HCT116 (cell line): ENCODE results near the gene SORCS2. TPM values are rescaled to one million over a fixed set of nuclear protein-coding genes. Genes with fewer than 3 reads are reported as not detected.
A peak's percentile ranks its signal among the peaks of the same experiment; 100 is the strongest.

Source experiments
- ATAC-seq: fragments of 200-7000 bp; cut with Tn5 transposase; 2 replicates; pipeline ENCODE4 v1.9.1; 2020; ENCODE audit warnings: mild to moderate bottlenecking, moderate library complexity
- BruUV-seq: library from RNA; stranded (reverse); fragments of 400-500 nt; replicated peaks from 2 replicates; lab custom pipeline; 2021; lab: Mats Ljungman, UMichigan
- CTCF ChIA-PET: fragments of 300-600 bp; sonication (Branson Sonifier 250); formaldehyde crosslinking; loops from one replicate; lab custom pipeline; 2021; ENCODE audit warnings: antibody characterized with exemption; lab: Charles Lee
- POLR2A ChIA-PET: fragments of 300-600, 350-600 bp; sonication (Branson Sonifier 250); formaldehyde crosslinking; loops from one replicate; lab custom pipeline; 2021; ENCODE audit warnings: antibody characterized with exemption; lab: Charles Lee
- RAD21 ChIA-PET, 2 experiments: fragments of 300-600 bp; sonication (Branson Sonifier 250); formaldehyde crosslinking; loops; one replicate each; lab custom pipeline; 2023; ENCODE audit warnings: low total read pairs in 2 of 2; ENCODE audit not compliant: uncharacterized antibody in 2 of 2, unreplicated experiment in 2 of 2, low non-redundant PET in 1 of 2; lab: Charles Lee
- DNase-seq: peaks from one replicate; pipeline ENCODE4 v3.0.0-alpha.2; 2010; ENCODE audit warnings: low read depth, low spot score
- H2AFZ ChIP-seq: fragments of 200-600 bp; shearing (Covaris generic), sonication (generic); 2 replicates; pipeline ENCODE4 v1.6.1; 2017; ENCODE audit warnings: low read depth, mixed run types, mixed read lengths, antibody characterized with exemption, low read length; ENCODE audit not compliant: poor library complexity, severe bottlenecking
- H3K27ac ChIP-seq: 2 replicates; pipeline ENCODE4 v1.5.1; 2012; ENCODE audit warnings: low read depth, low read length
- H3K27me3 ChIP-seq: fragments of 200-600 bp; sonication (generic); 2 replicates; pipeline ENCODE4 v1.6.1; 2016; ENCODE audit warnings: mixed run types, low read length, mixed read lengths; ENCODE audit not compliant: insufficient read depth
- H3K36me3 ChIP-seq, 2 experiments: fragments of 200-500 bp in 1 of 2; fragments of 200-600 bp in 1 of 2; sonication (Bioruptor generic) in 1 of 2; sonication (generic) in 1 of 2; 2 replicates each; pipeline versions ENCODE4 v1.5.1 to v1.6.1; 2014 to 2016; ENCODE audit warnings: low read length in 2 of 2, inconsistent platforms in 1 of 2, mixed read lengths in 1 of 2, mixed run types in 1 of 2; ENCODE audit not compliant: insufficient read depth in 2 of 2, control insufficient read depth in 1 of 2
- H3K4me1 ChIP-seq, 2 experiments: fragments of 200-600 bp in 1 of 2; sonication (generic) in 1 of 2; 2 replicates each; pipeline versions ENCODE4 v1.5.1 to v1.6.1; 2012 to 2017; ENCODE audit warnings: low read length in 2 of 2, inconsistent platforms in 1 of 2, mild to moderate bottlenecking in 1 of 2, mixed read lengths in 1 of 2, mixed run types in 1 of 2, moderate library complexity in 1 of 2; ENCODE audit not compliant: insufficient read depth in 2 of 2, control insufficient read depth in 1 of 2
- H3K4me2 ChIP-seq: fragments of 200-600 bp; sonication (generic); 2 replicates; pipeline ENCODE4 v1.6.1; 2017; ENCODE audit warnings: mixed run types, low read length, mixed read lengths
- H3K4me3 ChIP-seq, 2 experiments: fragments of 200-600 bp in 1 of 2; sonication (generic) in 1 of 2; replicated peaks in 1 of 2; 2 replicates each; pipeline ENCODE4 v1.5.1; 2011 to 2016; ENCODE audit warnings: low read length in 2 of 2, control low read depth in 1 of 2, low read depth in 1 of 2, mild to moderate bottlenecking in 1 of 2, mixed read lengths in 1 of 2, mixed run types in 1 of 2
- H3K79me2 ChIP-seq: fragments of 200-600 bp; sonication (generic); 2 replicates; pipeline ENCODE4 v1.6.1; 2017; ENCODE audit warnings: mild to moderate bottlenecking, mixed run types, low read length, moderate library complexity, mixed read lengths; ENCODE audit not compliant: insufficient read depth
- H3K9ac ChIP-seq: fragments of 200-600 bp; sonication (generic); 2 replicates; pipeline ENCODE4 v1.6.1; 2016; ENCODE audit warnings: low read length, mixed read lengths
- H3K9me2 ChIP-seq: fragments of 200-600 bp; sonication (generic), shearing (Covaris generic); 2 replicates; pipeline ENCODE4 v1.6.1; 2017; ENCODE audit warnings: mixed run types, mild to moderate bottlenecking, moderate library complexity; ENCODE audit not compliant: insufficient read depth
- H3K9me3 ChIP-seq, 2 experiments: fragments of 200-500 bp in 1 of 2; fragments of 200-600 bp in 1 of 2; sonication (Bioruptor generic) in 1 of 2; sonication (generic) in 1 of 2; 2 replicates each; pipeline ENCODE4 v1.6.1; 2014 to 2017; ENCODE audit warnings: low read length in 2 of 2, mixed read lengths in 2 of 2, inconsistent platforms in 1 of 2, low read depth in 1 of 2, mild to moderate bottlenecking in 1 of 2, mixed run types in 1 of 2, moderate library complexity in 1 of 2; ENCODE audit not compliant: control insufficient read depth in 1 of 2, insufficient read depth in 1 of 2
- H4K20me1 ChIP-seq: fragments of 200-600 bp; sonication (generic), shearing (Covaris generic); 2 replicates; pipeline ENCODE4 v1.6.1; 2017; ENCODE audit warnings: mixed run types, mild to moderate bottlenecking, moderate library complexity; ENCODE audit not compliant: insufficient read depth
- CBX3 ChIP-seq: IDR thresholded peaks from 2 replicates; pipeline ENCODE4 v1.6.1; 2012; ENCODE audit warnings: low read depth
- CEBPB ChIP-seq: IDR thresholded peaks from 2 replicates; pipeline ENCODE4 v1.6.1; 2012; ENCODE audit warnings: low read depth
- EGR1 ChIP-seq: IDR thresholded peaks from 2 replicates; pipeline ENCODE4 v1.6.1; 2012; ENCODE audit warnings: low read depth
- ELF1 ChIP-seq: IDR thresholded peaks from 2 replicates; pipeline ENCODE4 v1.6.1; 2012; ENCODE audit warnings: low read depth, borderline replicate concordance
- EZH2 ChIP-seq: fragments of 200-600 bp; sonication (generic); IDR thresholded peaks from 2 replicates; pipeline ENCODE4 v1.6.1; 2017; ENCODE audit warnings: antibody characterized with exemption, mixed run types
- JUND ChIP-seq: IDR thresholded peaks from 2 replicates; pipeline ENCODE4 v1.6.1; 2012
- POLR2A ChIP-seq: IDR thresholded peaks from 2 replicates; pipeline ENCODE4 v1.7.0; 2011; ENCODE audit warnings: borderline replicate concordance; ENCODE audit not compliant: insufficient read depth, insufficient read length; ENCODE audit errors: extremely low read depth
- POLR2AphosphoS5 ChIP-seq: IDR thresholded peaks from 2 replicates; pipeline ENCODE4 v1.6.1; 2011; ENCODE audit warnings: mild to moderate bottlenecking, low read depth, low read length, moderate library complexity
- TCF7L2 ChIP-seq: IDR thresholded peaks from 2 replicates; pipeline ENCODE4 v1.7.0; 2011; ENCODE audit warnings: borderline replicate concordance, inconsistent platforms; ENCODE audit not compliant: insufficient read depth, insufficient read length; ENCODE audit errors: extremely low read depth
- YY1 ChIP-seq: IDR thresholded peaks from 2 replicates; pipeline ENCODE4 v1.6.1; 2011; ENCODE audit warnings: low read length, low read depth, moderate library complexity, mild to moderate bottlenecking; ENCODE audit not compliant: insufficient replicate concordance; ENCODE audit errors: extremely low read depth
- ZNF274 ChIP-seq: fragments of 200-500 bp; sonication (Bioruptor generic); IDR thresholded peaks from 2 replicates; pipeline ENCODE4 v1.6.1; 2014; ENCODE audit warnings: mild to moderate bottlenecking, low read depth, low read length, inconsistent platforms
- intact Hi-C: fragments of 100-400 bp; cut with micrococcal nuclease; formaldehyde crosslinking; loops from 2 replicates; pipeline ENCODE4 v1.10.0; 2022
- total RNA-seq: library from RNA; stranded (reverse); gene quantifications from one replicate; pipeline ENCODE4 v1.2.1, GENCODE V29; 2021; ENCODE audit not compliant: unreplicated experiment
- TF ChIP-seq, protein P1 (sequence below): IDR thresholded peaks from 2 replicates; pipeline ENCODE4 v1.6.1; 2012

Gene SORCS2
- total RNA-seq, 1 experiment from 2014 or later: 0.37 TPM

GRCh38 chr4:7280926-7281690 is 88.8 kb downstream of the SORCS2 start:
- POLR2A ChIA-PET: no interaction called here
- Histone ChIP-seq H3K27me3 (peaks cover 21% of the 10 kb centered on the region; the same call in 1 of the 2 replicates), H3K27ac (no peak overlapping the region), H4K20me1 (no peaks in the 10 kb centered on the region), H3K4me3 (no peak overlapping the region), H3K4me1 (peaks cover 0 to 6% of the 10 kb centered on the region in 2 experiments; a peak in 1 of 4 replicates), H3K79me2 (no peaks in the 10 kb centered on the region), H3K36me3 (no peaks in the 10 kb centered on the region), H3K9me3 (no peaks in the 10 kb centered on the region), H3K9me2 (no peaks in the 10 kb centered on the region)
- intact Hi-C loops: no loop called here
- no TSS peak for BruUV-seq
- RAD21 ChIA-PET: no interaction called here
- ATAC-seq (peak; percentile 27; the same call in 1 of the 2 replicates), DNase-seq (no peak)
- CTCF ChIA-PET: interaction anchor here (1.5 kb wide), 1 partner anchor 15 kb away, joined by 4 read pairs; no protein-coding TSS in a partner anchor
- TF ChIP-seq JUND (no peak), YY1 (no peak), ELF1 (no peak), ZNF274 (no peak), EGR1 (no peak), CBX3 (no peak), EZH2 (no peak), POLR2AphosphoS5 (no peak), CEBPB (no peak), TCF7L2 (no peak), POLR2A (no peak)
- TF ChIP-seq, protein P1, sequence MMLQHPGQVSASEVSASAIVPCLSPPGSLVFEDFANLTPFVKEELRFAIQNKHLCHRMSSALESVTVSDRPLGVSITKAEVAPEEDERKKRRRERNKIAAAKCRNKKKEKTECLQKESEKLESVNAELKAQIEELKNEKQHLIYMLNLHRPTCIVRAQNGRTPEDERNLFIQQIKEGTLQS: no peak
- TF ChIP-seq, all 23 proteins: peak for 0
- Histone ChIP-seq H3K9ac (no peak overlapping the region), H3K4me2 (no peak overlapping the region), H2AFZ (no peak overlapping the region)
